GM21529 (cell line): ENCODE data around the gene CFAP58.

Source experiments
- ATAC-seq: cut with Tn5 transposase; IDR thresholded peaks from one replicate; pipeline ENCODE4 v1.9.1; 2021; ENCODE audit not compliant: unreplicated experiment

The CFAP58 gene

DNA sequence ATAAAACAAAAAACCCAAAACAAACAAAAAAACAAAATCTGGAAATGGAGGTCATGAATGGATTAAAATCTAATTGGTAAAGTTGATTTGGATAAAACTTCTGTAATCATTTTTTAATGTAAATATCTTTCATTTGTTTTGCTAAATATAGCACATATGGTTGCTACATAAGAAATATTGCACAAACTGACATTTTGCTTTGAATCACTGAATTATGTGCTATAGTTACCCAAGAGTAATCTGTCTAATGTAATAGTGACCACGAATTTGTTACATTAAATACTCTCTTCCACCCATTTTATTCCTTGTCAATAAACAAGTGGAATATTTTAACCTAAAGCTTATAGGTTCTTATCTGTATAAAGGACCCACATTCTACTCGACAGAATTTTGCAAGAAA lies 6.2 kb downstream of the CFAP58 start:
- no peak for ATAC-seq

- no peak for ATAC-seq
These were observed 14.3 kb downstream of the CFAP58 start for GRCh38 chr10:104367904-104368303.

DNA sequence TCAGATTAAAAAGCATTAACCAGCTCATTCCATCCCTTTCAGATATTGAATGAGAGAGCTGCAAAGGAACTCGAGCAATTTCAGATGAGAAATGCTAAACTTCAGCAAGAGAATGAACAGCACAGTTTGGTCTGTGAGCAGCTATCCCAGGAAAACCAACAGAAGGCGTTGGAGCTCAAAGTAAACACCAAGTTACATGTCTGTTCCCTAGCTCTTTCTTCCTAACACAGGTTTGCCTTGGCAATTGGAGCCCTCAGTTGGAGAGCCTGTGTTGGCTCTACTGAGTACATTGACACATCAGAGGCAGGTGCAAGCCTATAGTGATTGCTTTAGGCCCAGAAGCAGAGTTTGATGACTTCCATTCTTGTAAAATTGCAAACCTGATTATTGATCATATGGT lies 14.7 kb downstream of the CFAP58 start:
- no peak for ATAC-seq

DNA sequence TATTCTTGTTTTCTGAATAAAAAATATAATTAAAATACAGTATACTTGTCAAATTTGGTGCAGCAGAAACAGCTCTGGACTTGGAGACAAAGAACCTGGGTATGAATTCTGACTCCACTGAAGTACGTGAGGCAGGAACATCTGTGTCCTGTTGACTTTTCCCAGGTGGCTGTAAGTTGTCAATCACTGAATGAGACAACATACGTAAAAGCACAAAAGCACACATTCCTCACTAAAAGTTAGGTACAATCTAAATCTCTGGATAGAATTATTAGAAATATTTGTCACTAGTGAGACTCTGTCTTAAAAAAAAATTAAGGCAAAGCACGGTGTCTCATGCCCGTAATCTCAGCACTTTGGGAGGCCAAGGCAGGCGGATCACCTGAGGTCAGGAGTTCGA lies 18.1 kb downstream of the CFAP58 start:
- no peak for ATAC-seq

DNA sequence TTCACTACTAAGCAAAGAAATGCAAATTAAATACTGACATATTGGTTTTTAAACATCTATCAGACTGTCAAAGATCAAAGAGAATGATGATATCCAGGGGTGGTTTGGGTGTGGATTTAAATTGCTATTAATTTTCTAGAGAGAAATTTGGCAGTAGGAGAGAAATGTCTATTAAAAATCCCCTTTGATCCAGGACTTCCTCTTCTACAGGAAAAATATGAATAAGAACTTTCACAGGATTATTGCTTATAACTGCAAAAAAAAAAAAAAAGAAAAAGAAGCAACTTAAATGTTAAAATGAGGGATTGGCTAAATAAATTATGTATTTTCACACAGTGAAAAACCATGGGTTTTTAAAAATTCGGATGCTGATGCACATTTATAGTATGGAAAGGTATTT lies 21.0 kb downstream of the CFAP58 start:
- ATAC-seq, result no peak

DNA sequence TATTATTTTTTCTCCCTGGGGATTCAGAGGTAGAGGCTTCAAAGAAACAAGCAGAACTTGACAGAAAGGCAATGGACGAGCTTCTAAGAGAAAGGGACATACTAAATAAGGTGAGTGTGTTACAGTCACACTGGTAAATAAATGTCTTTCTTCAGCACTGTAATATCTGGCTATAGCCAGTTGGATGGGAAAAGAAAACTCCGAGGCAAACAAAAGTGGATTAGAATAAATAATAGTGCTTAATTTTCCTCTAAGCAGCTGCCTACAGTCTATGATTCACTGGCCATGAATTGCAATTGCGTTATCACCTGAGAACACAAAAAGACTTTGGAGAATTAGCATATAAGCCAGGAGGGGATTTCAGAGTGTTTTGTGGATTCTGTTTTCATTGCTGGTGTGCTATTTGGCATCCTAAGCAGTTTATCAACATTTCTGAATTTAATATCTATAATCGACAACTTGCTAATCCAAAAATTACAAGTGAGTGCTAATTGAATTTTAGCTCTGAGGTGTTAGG lies 23.2 kb downstream of the CFAP58 start:
- ATAC-seq, result no peak

DNA sequence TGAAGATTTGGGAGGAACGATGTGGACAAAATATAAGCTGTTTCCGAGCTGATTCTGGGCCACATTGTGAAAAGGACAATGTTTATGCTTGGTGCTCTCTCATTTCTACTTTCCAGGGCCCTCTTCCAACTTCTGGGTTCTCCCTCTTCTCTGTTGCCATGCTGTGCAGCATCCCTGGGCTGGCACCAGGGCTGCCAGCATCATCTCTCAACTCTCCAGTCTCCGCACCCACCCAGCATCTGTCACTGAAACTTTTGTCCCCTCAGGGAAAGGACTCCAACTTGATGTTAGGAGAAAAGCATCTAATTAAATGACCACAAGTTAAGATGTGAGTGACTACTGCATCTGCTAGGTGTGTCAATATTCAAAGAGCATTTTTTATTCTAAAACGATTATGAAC lies 26.7 kb downstream of the CFAP58 start:
- no peak for ATAC-seq

DNA sequence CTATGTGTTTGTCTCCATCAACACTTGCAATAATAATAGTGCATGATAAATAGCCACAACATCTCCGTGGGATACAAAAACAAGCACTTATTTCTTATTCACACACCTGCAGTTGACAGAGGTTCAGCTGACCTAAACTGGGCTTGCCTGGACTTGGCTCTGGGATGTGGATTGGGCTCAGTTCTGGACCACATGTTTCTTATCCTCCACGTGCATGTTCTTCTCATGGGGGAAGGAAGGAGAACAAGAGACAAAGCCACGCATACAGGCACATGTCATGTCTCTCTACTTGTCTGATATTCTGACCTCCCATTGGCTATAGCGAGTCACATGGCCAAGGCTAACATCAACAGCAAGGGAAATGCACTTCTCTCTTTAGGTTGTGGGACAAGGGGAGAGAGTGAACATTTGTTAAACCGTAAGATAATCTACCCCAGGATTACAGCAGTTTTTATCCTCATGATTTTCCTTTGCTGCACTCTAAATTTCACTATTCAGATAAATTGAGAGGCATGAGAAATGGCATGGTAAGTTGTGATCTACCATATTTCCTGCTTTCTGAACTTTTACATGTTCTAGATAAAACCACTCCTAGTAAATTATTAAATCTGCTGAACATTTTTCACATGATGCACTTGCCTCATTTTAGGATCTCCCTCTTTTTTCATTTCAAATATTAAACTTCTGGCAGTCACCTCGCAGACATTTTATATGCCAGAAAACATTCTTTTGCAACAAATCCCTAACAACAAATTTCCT lies 33.7 kb downstream of the CFAP58 start:
- ATAC-seq, result no peak

GRCh38 chr10:104388830-104389229 lies 35.2 kb downstream of the CFAP58 start:
- ATAC-seq, result no peak

- no peak for ATAC-seq
These were observed 37.7 kb downstream of the CFAP58 start for GRCh38 chr10:104391150-104391968.

DNA sequence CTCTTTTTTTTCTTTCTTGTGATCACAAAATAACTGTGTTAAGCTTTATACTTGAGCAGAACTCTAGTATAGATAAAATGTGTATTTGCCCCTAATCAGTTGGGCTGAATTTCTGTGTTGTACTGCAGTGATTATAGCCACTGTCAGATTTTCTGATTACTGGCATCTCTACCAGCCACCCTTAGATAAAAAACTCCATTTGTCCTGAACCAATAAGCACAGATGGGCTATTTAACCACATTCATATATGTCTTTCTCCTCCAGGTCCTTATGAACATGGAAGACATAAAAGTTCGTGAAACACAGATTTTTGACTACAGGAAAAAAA lies 38.3 kb downstream of the CFAP58 start:
- ATAC-seq, result no peak

DNA sequence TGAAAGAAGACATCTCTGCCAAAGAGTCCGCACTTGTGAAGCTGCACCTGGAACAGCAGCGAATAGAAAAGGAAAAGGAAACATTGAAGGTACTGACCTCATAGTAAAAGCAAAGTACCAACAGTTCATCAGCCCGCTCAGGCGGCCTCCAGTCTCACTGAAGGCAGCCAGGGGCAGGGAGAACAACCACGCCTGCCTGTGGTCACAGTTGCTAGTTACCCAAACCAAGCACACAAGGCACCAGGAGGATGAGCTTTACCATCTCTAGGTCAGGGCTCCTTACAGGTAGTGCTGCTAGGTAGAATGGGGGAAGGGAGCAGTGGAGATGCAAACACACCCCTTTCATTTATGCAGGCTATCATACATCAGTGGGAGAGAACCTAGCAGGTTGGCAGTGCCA lies 39.8 kb downstream of the CFAP58 start:
- ATAC-seq, result no peak

DNA sequence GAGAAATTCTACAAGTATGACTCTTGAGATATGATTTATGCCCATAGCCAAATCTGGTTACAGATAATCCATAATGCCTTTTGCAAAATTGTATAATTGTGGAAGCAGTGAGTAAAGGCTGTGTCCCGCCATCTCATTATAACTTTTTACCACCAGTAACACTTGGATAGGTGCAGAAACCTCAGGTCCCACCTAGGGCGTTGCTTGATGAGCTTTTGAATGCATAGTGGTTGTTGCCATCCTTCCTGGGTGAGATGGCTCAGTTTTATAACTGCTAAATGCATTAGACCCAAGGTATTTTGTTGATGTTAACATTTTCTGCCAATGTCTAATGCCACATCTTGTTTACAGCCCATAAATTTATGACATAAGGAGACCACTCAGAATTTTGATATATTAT lies 42.9 kb downstream of the CFAP58 start:
- no peak for ATAC-seq

DNA sequence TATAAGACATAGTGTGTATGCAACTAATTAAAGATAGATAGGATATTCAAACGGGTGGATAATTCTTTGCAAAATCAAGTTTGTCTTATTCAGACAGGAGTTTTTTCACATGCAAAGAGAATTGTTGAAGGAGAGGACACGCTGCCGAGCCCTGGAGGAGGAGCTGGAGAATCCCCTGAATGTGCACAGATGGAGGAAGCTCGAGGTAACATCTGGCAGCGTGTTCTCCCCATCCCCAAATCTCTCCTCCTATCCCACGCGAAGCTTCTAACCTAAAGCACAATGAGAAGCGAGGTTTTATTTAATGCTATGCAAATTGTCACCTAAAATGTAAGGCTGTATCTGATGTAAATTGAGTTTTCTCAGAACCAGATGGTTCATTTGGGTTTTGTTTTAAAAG lies 50.0 kb downstream of the CFAP58 start:
- ATAC-seq, result no peak

GRCh38 chr10:104406715-104407650 lies 53.4 kb downstream of the CFAP58 start:
- no peak for ATAC-seq

DNA sequence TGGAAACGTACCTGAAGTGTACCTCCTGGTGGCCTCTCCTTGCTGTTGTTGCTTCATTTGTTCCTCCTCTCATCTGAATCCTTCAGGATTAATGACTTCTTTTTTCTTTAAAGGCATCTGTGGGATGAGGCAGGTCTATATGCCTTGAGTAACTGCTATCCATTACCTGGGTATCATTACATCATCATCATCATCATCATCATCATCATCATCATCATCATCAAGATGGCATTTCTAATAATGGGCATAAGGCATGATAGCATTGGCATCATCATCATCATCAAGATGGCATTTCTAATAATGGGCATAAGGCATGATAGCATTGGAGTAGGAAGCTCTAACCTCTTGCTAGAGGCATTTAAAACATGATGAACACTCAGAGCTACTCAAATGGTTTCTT lies 59.9 kb downstream of the CFAP58 start:
- no peak for ATAC-seq

DNA sequence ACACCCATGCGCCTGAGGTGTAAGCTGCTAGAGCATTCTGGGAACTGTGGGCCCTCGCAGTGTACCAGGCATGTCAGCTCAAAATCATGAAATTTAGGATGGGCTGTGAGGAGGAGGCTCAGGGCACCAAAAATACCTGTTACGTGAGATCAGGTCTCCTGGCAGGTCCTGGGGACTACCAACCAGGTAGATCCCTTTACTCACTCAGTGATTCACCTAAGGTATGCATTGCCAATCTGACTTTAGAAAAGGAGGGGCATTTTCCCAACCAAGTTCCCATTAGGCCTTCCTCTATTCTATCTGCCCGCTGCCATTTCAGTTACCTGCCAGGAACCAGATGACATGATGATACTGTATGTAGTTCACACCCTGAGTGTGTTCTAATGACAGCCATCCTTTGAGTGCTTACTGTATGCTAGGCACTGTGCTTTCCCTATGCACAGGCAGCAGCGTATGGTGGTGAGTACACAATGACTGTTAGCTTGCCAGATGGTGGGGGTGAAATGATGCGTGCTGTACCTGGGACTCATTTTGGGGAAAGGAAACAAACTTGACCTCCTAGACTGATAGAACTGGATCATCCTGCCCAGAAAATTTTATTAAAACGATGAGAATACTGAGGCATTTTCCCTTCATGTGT lies 62.0 kb downstream of the CFAP58 start:
- ATAC-seq, result no peak

DNA sequence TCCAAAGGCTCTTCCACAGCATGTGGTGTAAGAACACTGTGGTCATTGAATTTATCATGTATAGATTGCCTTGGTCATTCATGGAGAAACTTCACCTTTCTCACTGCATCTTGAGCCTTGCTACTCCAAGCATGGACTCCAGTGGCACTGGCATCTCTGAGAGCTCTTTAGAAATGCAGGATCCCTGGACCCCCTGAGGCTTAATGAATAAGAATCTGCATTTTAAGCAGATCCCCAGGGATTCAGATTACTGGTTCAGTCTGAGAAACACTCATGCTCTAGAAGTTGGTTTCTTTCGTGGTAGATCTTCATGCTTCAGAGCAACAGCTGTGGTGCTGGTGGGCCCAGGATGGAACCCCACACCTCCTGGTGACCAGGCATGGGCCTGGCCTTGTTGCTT lies 63.2 kb downstream of the CFAP58 start:
- no peak for ATAC-seq

DNA sequence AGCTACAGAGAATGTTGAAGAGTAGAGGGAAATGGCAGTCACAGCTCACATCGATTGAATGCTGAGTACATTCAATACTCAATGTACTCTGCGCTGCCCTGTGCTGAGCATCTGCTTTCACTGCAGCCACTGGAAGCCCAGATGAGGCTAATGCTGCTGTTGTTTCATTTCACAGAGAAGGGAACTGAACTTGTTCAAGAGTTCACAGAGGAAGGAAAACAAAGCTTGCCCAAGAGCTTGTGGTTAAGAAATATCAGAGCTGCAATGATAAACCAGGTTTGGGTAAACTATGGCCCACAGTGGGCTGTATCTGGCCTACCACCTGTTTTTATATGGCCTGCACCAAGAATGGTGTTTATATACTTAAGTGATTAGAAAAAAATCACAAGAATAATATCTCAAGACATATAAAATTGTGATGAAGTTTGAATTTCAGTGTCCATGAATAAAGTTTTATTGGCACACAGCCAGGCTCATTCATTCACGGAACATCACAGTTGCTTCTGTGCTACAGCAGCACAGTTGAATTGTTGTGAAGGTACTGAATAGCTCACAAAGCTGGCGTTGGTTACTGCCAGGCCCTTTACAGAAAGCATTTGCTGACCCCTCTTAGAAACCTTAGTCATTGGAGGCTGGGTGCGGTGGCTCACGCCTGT lies 64.1 kb downstream of the CFAP58 start:
- no peak for ATAC-seq

- peak; percentile 97 for ATAC-seq
These were observed 71.1 kb downstream of the CFAP58 start for GRCh38 chr10:104424719-104425118.
